B cell (primary cell): ENCODE measurements around the gene IRX5. TPM values are rescaled to one million over a fixed set of nuclear protein-coding genes. Genes with fewer than 3 reads are reported as not detected.

Experiments used
- ATAC-seq: fragments of 200-7000 bp; cut with Tn5 transposase; one replicate; pipeline ENCODE4 v1.10.0; 2021; ENCODE audit warnings: low read depth, mild to moderate bottlenecking, moderate number of reproducible peaks, moderate library complexity
- CTCF ChIA-PET: fragments of 350-600 bp; sonication (Branson Sonifier 250); formaldehyde crosslinking; loops from one replicate; lab custom pipeline; 2021; ENCODE audit warnings: antibody characterized with exemption, inconsistent platforms; lab: Charles Lee
- POLR2A ChIA-PET: fragments of 350-600 bp; sonication (Branson Sonifier 250); formaldehyde crosslinking; loops from one replicate; lab custom pipeline; 2021; ENCODE audit warnings: antibody characterized with exemption; lab: Charles Lee
- DNase-seq: peaks from one replicate; pipeline ENCODE4 v3.0.0; 2013
- H2AFZ ChIP-seq: 2 replicates; pipeline ENCODE4 v1.6.1; 2012; ENCODE audit warnings: mild to moderate bottlenecking, low read depth, low read length; ENCODE audit not compliant: insufficient read depth, poor library complexity, severe bottlenecking
- H3K27ac ChIP-seq, 2 donors: 1 replicate in 1 of 2; 2 replicates in 1 of 2; pipeline ENCODE4 v1.5.1; 2012 to 2013; ENCODE audit warnings: low read length in 2 of 2, mild to moderate bottlenecking in 2 of 2, moderate library complexity in 1 of 2
- H3K27me3 ChIP-seq, 4 experiments: fragments of 200-600 bp in 1 of 4; sonication (generic) in 1 of 4; replicated peaks in 1 of 4; 1 replicate in 2 of 4; 2 replicates in 2 of 4; pipeline versions ENCODE4 v1.6.1 to v1.7.0; 2013 to 2016; ENCODE audit warnings: low read length in 3 of 4, mild to moderate bottlenecking in 2 of 4, mixed read lengths in 1 of 4, moderate library complexity in 1 of 4; ENCODE audit not compliant: insufficient read depth in 4 of 4, control insufficient read depth in 3 of 4; ENCODE audit errors: control extremely low read depth in 1 of 4
- H3K36me3 ChIP-seq, 2 experiments: replicated peaks in 1 of 2; 1 replicate in 1 of 2; 2 replicates in 1 of 2; pipeline versions ENCODE4 v1.6.1 to v1.7.1; 2013; ENCODE audit warnings: low read length in 1 of 2; ENCODE audit not compliant: insufficient read depth in 2 of 2, control insufficient read depth in 1 of 2; ENCODE audit errors: control extremely low read depth in 1 of 2, extremely low read depth in 1 of 2
- H3K4me1 ChIP-seq, 2 donors: fragments of 200-600 bp in 1 of 2; sonication (generic) in 1 of 2; 1 replicate in 1 of 2; 2 replicates in 1 of 2; pipeline versions ENCODE4 v1.5.1 to v1.6.1; 2013 to 2017; ENCODE audit warnings: low read length in 2 of 2; ENCODE audit not compliant: control insufficient read depth in 2 of 2, insufficient read depth in 2 of 2
- H3K4me2 ChIP-seq: replicated peaks from 2 replicates; pipeline ENCODE3; 2012; ENCODE audit warnings: mild to moderate bottlenecking, low read depth, low read length; ENCODE audit not compliant: poor library complexity, severe bottlenecking
- H3K4me3 ChIP-seq, 5 experiments: fragments of 200-600 bp in 1 of 5; sonication (generic) in 1 of 5; 1 replicate in 3 of 5; 2 replicates in 2 of 5; pipeline versions ENCODE4 v1.5.1 to v1.7.0; 2011 to 2016; ENCODE audit warnings: low read length in 4 of 5, mild to moderate bottlenecking in 4 of 5, low read depth in 2 of 5, control low read depth in 1 of 5, moderate library complexity in 1 of 5; ENCODE audit not compliant: insufficient read depth in 1 of 5; ENCODE audit errors: control extremely low read depth in 1 of 5, extremely low read depth in 1 of 5
- H3K79me2 ChIP-seq: fragments of 200-600 bp; sonication (generic); one replicate; pipeline ENCODE4 v1.6.0; 2016; ENCODE audit warnings: low read length; ENCODE audit not compliant: control insufficient read depth, insufficient read depth
- H3K9ac ChIP-seq: fragments of 200-600 bp; sonication (generic); 2 replicates; pipeline ENCODE4 v1.6.1; 2017; ENCODE audit warnings: mild to moderate bottlenecking, low read length, moderate library complexity
- H3K9me3 ChIP-seq, 3 donors: one replicate each; pipeline versions ENCODE4 v1.6.1 to v1.7.1; 2013; ENCODE audit warnings: low read length in 2 of 3; ENCODE audit not compliant: control insufficient read depth in 2 of 3, insufficient read depth in 1 of 3; ENCODE audit errors: control extremely low read depth in 1 of 3
- H4K20me1 ChIP-seq: 2 replicates; pipeline ENCODE4 v1.6.0; 2012; ENCODE audit warnings: mild to moderate bottlenecking, low read length; ENCODE audit not compliant: insufficient read depth, control insufficient read depth, poor library complexity, severe bottlenecking
- H3K27ac Mint-ChIP-seq: one replicate; pipeline ENCODE4 v1.8.0; 2021; ENCODE audit warnings: mixed read lengths
- H3K27me3 Mint-ChIP-seq: one replicate; pipeline ENCODE4 v1.8.0; 2021; ENCODE audit warnings: mixed read lengths
- H3K4me1 Mint-ChIP-seq: one replicate; pipeline ENCODE4 v1.8.0; 2021; ENCODE audit warnings: mixed read lengths
- H3K4me3 Mint-ChIP-seq: one replicate; pipeline ENCODE4 v1.8.0; 2021; ENCODE audit warnings: mixed read lengths
- H3K9me3 Mint-ChIP-seq: one replicate; pipeline ENCODE4 v1.8.0; 2022; ENCODE audit warnings: mixed read lengths; ENCODE audit not compliant: insufficient read depth
- EZH2 ChIP-seq: IDR thresholded peaks from 2 replicates; pipeline ENCODE4 v1.6.1; 2012; ENCODE audit warnings: borderline replicate concordance, low read depth, mild to moderate bottlenecking, moderate library complexity, low read length; ENCODE audit not compliant: insufficient read depth, poor library complexity, severe bottlenecking
- WGBS: methylation state at CpG from one replicate; pipeline ENCODE4 v1.1.5; 2013; ENCODE audit warnings: missing lambda C conversion rate; ENCODE audit not compliant: insufficient coverage; 5-methylcytosine and 5-hydroxymethylcytosine counted together
- intact Hi-C: fragments of 100-400 bp; cut with micrococcal nuclease; formaldehyde crosslinking; loops from one replicate; pipeline ENCODE4 v1.10.0; 2022
- polyA plus RNA-seq: library from polyadenylated mRNA; depleted of rRNA; stranded (reverse); fragments of >200 nt; gene quantifications from 2 replicates; pipeline ENCODE4 v1.2.3, GENCODE V29; 2012
- total RNA-seq, 2 donors: library from RNA; stranded (reverse); fragments of 120-200 nt in 1 of 2; gene quantifications; 1 replicate in 1 of 2; 2 replicates in 1 of 2; pipeline versions ENCODE4 v1.2.3 to v1.2.4, GENCODE V29; 2013 to 2022
- TF ChIP-seq, protein P1 (sequence below): fragments of 200-600 bp; IDR thresholded peaks from one replicate; pipeline ENCODE4 v1.8.0; 2022; ENCODE audit warnings: antibody characterized with exemption, mild to moderate bottlenecking

IRX5 gene
- total and polyA plus RNA-seq, 2 donors (not counting 1 experiment from before 2014, with no cell fraction given) = not detected

DNA sequence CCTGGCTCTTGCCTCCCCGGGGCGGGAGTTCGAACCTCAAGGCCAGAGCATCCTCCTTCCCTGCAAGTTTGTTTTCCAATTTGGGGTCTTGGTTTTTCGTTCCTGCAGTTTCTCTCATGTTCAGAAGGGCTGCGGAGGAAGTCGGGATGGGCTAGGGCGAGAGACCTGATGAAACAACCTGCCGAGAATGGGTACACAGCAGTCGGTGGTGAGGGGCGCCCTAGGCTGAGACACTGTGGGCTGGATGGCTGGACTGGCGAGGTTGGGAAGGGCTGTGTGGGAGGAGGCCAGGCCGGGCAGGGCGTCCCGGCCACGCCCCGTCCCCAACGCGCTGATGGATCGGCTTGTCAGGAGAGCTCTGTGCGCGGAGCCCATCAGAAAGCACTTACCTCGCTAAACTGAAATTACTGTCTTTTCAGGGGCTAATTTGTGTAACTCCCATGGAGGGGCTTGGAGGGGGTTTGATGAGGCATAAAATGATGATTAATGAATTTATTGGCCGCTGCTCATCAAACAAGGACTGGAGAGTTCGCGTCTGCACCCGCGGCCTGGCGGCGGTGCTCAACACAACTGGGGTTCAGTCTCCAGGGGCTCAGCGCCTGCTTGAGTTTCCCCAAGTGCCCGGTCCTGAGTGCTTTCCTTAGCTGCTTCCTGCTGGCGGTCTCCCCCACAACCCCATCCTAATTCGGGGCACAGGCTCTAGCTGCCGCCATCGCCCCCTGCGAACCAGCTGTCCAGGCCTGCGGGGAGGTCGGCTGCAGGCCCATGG lies 9.0 kb downstream of the IRX5 start:
- TF ChIP-seq EZH2 = no peak
- TF ChIP-seq, protein P1, sequence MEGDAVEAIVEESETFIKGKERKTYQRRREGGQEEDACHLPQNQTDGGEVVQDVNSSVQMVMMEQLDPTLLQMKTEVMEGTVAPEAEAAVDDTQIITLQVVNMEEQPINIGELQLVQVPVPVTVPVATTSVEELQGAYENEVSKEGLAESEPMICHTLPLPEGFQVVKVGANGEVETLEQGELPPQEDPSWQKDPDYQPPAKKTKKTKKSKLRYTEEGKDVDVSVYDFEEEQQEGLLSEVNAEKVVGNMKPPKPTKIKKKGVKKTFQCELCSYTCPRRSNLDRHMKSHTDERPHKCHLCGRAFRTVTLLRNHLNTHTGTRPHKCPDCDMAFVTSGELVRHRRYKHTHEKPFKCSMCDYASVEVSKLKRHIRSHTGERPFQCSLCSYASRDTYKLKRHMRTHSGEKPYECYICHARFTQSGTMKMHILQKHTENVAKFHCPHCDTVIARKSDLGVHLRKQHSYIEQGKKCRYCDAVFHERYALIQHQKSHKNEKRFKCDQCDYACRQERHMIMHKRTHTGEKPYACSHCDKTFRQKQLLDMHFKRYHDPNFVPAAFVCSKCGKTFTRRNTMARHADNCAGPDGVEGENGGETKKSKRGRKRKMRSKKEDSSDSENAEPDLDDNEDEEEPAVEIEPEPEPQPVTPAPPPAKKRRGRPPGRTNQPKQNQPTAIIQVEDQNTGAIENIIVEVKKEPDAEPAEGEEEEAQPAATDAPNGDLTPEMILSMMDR = no peak
- no peaks in the 10 kb centered on the region for H3K36me3 ChIP-seq
- POLR2A ChIA-PET = no interaction called here

DNA sequence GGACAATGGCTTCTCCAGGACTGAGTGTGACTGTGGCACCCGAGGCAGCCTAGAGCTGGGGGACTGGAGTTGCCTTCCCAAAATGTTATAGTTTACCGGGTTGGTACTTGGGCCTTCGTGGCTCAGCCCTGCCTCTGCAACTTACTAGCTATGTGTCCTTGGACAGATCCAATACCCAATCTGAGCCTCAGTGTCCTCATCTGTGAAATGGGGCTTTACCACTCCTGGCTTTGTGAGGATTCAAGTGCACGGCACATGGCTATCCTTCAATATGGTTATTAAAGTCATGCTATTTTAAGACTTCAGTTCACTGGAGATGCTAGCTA lies 9.6 kb downstream of the IRX5 start:
- no peaks in the 10 kb centered on the region for H3K36me3 ChIP-seq
- no peak overlapping the region for H3K9ac ChIP-seq
- no peak overlapping the region for H3K4me3 Mint-ChIP-seq
- H3K79me2 ChIP-seq = no peaks in the 10 kb centered on the region
- H3K4me1 Mint-ChIP-seq = peaks cover 9% of the 10 kb centered on the region
- no peak overlapping the region for H3K4me3 ChIP-seq
- intact Hi-C loops = no loop called here
- ChIA-PET POLR2A (no interaction called here), CTCF (no interaction called here)
- no peak overlapping the region for H3K4me2 ChIP-seq
- H3K27me3 ChIP-seq = peaks cover 0 to 74% (median 53%) of the 10 kb centered on the region in 4 experiments
- TF ChIP-seq, protein P1 = no peak
- TF ChIP-seq EZH2 = no peak
- 41% methylated on average over 4 of the region's 4 CpGs for WGBS
- peaks cover 65% of the 10 kb centered on the region for H3K27me3 Mint-ChIP-seq
- H3K27ac ChIP-seq = no peak overlapping the region
- peaks cover 29 to 35% of the 10 kb centered on the region in 2 donors for H3K4me1 ChIP-seq
- DNase-seq (no peak), ATAC-seq (no peak)
- H3K9me3 ChIP-seq = peaks cover 0 to 52% (median 8%) of the 10 kb centered on the region in 3 donors
- no peak overlapping the region for H3K27ac Mint-ChIP-seq
- no peaks in the 10 kb centered on the region for H3K9me3 Mint-ChIP-seq
- H2AFZ ChIP-seq = no peak overlapping the region
- no peaks in the 10 kb centered on the region for H4K20me1 ChIP-seq

More for the DNA sequence above, 9.0 kb downstream of the IRX5 start:
- CTCF ChIA-PET = no interaction called here
- no peak overlapping the region for H3K27ac ChIP-seq
- H3K27ac Mint-ChIP-seq = no peak overlapping the region
- H2AFZ ChIP-seq = no peak overlapping the region
- intact Hi-C loops = no loop called here
- H3K4me3 ChIP-seq = no peak overlapping the region
- peaks cover 0 to 74% (median 56%) of the 10 kb centered on the region in 4 experiments for H3K27me3 ChIP-seq
- ATAC-seq = no peak
- H3K9me3 Mint-ChIP-seq = no peaks in the 10 kb centered on the region
- 25% methylated on average over 36 of the region's 38 CpGs for WGBS
- H3K4me3 Mint-ChIP-seq = no peak overlapping the region
- H3K27me3 Mint-ChIP-seq = peaks cover 65% of the 10 kb centered on the region
- H3K4me2 ChIP-seq = no peak overlapping the region
- DNase-seq = no peak
- H3K4me1 Mint-ChIP-seq = peaks cover 9% of the 10 kb centered on the region
- no peaks in the 10 kb centered on the region for H4K20me1 ChIP-seq
- H3K79me2 ChIP-seq = no peaks in the 10 kb centered on the region
- peaks cover 29 to 39% of the 10 kb centered on the region in 2 donors for H3K4me1 ChIP-seq
- H3K9me3 ChIP-seq = peaks cover 0 to 57% (median 12%) of the 10 kb centered on the region in 3 donors
- no peak overlapping the region for H3K9ac ChIP-seq
